ENCODE data around the gene GRM1. TPM values are rescaled to one million over a fixed set of nuclear protein-coding genes. Genes with fewer than 3 reads are reported as not detected.

GRM1 gene
- total RNA-seq, 4 donors from 2014 or later: 0.16 TPM; not detected in 3

- no peak for TF ChIP-seq CTCF (IDR thresholded peaks at IDR 0.05)
- DNase-seq (ENCODE audit: low spot score) (no peak), ATAC-seq (ENCODE audit: low FRiP score) (no peak)
Observed at GRCh38 chr6:146111881-146112450, 83.1 kb downstream of the GRM1 start.

GRCh38 chr6:146113084-146113623 is 84.3 kb downstream of the GRM1 start:
- ATAC-seq (ENCODE audit: low FRiP score) (no peak), DNase-seq (ENCODE audit: low spot score) (no peak)
- no peak for TF ChIP-seq CTCF (IDR thresholded peaks at IDR 0.05)

GRCh38 chr6:146123616-146124015 is 94.8 kb downstream of the GRM1 start:
- ATAC-seq (ENCODE audit: low FRiP score) (no peak), DNase-seq (ENCODE audit: low spot score) (no peak)
- TF ChIP-seq CTCF (IDR thresholded peaks at IDR 0.05): no peak

- DNase-seq (ENCODE audit: low spot score): no peak
- ATAC-seq (ENCODE audit: low FRiP score): no peak
- no peak for TF ChIP-seq CTCF (IDR thresholded peaks at IDR 0.05)
Observed at GRCh38 chr6:146127447-146128215, 98.8 kb downstream of the GRM1 start.

GRCh38 chr6:146133866-146134265 is 105.0 kb downstream of the GRM1 start:
- DNase-seq (ENCODE audit: low spot score): no peak
- TF ChIP-seq CTCF (IDR thresholded peaks at IDR 0.05): no peak
- no peak for ATAC-seq (ENCODE audit: low FRiP score)

- no peak for ATAC-seq (ENCODE audit: low FRiP score)
- no peak for DNase-seq (ENCODE audit: low spot score)
- no peak for TF ChIP-seq CTCF (IDR thresholded peaks at IDR 0.05)
Observed at GRCh38 chr6:146135167-146135566, 106.3 kb downstream of the GRM1 start.

- DNase-seq (ENCODE audit: low spot score) (no peak), ATAC-seq (ENCODE audit: low FRiP score) (no peak)
- no peak for TF ChIP-seq CTCF (IDR thresholded peaks at IDR 0.05)
Observed at GRCh38 chr6:146146836-146147235, 118.0 kb downstream of the GRM1 start.
